ENCODE measurements around the gene FLT3. TPM values are rescaled to one million over a fixed set of nuclear protein-coding genes. Genes with fewer than 3 reads are reported as not detected.

FLT3 gene
- total and polyA plus RNA-seq, 7 donors: 0.23 to 3.5 (median 2.0) TPM; not detected in 1

GRCh38 chr13:27962128-27962841, 138.1 kb downstream of the FLT3 start:
- WGBS, 2 donors: 9 to 40% methylated on average over 6 of the region's 6 CpGs
- DNase-seq: no peak
- H3K4me1 ChIP-seq: peaks cover 0 to 30% (median 19%) of the 10 kb centered on the region in 4 donors
- H3K36me3 ChIP-seq: no peaks in the 10 kb centered on the region
- no peak overlapping the region for H3K4me3 ChIP-seq
- TF ChIP-seq POLR2A (IDR thresholded peaks at IDR 0.05): no peak
- no peak for TF ChIP-seq POLR2AphosphoS5 (IDR thresholded peaks at IDR 0.05)
- TF ChIP-seq EP300 (IDR thresholded peaks at IDR 0.05): no peak
- no peak for TF ChIP-seq CTCF (IDR thresholded peaks at IDR 0.05)
- no peaks in the 10 kb centered on the region for H3K9me3 ChIP-seq
- intact Hi-C loops (cut with DNase I): no loop called here
- no peak overlapping the region for H3K27ac ChIP-seq
- H3K27me3 ChIP-seq: peaks cover 57 to 100% (median 68%) of the 10 kb centered on the region in 3 donors

GRCh38 chr13:27961227-27962085, 138.9 kb downstream of the FLT3 start:
- TF ChIP-seq POLR2AphosphoS5 (IDR thresholded peaks at IDR 0.05) (no peak), POLR2A (IDR thresholded peaks at IDR 0.05) (no peak), EP300 (IDR thresholded peaks at IDR 0.05) (no peak), CTCF (IDR thresholded peaks at IDR 0.05) (no peak)
- no peaks in the 10 kb centered on the region for H3K36me3 ChIP-seq
- peaks cover 0 to 21% (median 17%) of the 10 kb centered on the region in 4 donors for H3K4me1 ChIP-seq
- DNase-seq: no peak
- peaks cover 56 to 100% (median 68%) of the 10 kb centered on the region in 3 donors for H3K27me3 ChIP-seq
- WGBS, 2 donors: 3 to 6% methylated on average over 25 of the region's 25 CpGs
- no peaks in the 10 kb centered on the region for H3K9me3 ChIP-seq
- peak overlapping the region in 3 of 4 donors; percentile 7 to 40 (median 33) for H3K4me3 ChIP-seq
- intact Hi-C loops (cut with DNase I): no loop called here
- H3K27ac ChIP-seq: no peak overlapping the region

- peaks cover 0 to 17% (median 15%) of the 10 kb centered on the region in 4 donors for H3K4me1 ChIP-seq
- no peak overlapping the region for H3K27ac ChIP-seq
- no peaks in the 10 kb centered on the region for H3K9me3 ChIP-seq
- peaks cover 56 to 100% (median 68%) of the 10 kb centered on the region in 3 donors for H3K27me3 ChIP-seq
- no peak for TF ChIP-seq CTCF (IDR thresholded peaks at IDR 0.05)
- no peak for TF ChIP-seq POLR2A (IDR thresholded peaks at IDR 0.05)
- TF ChIP-seq POLR2AphosphoS5 (IDR thresholded peaks at IDR 0.05): no peak
- no peak for TF ChIP-seq EP300 (IDR thresholded peaks at IDR 0.05)
- intact Hi-C loops (cut with DNase I): no loop called here
- 1% methylated on average over 73 of the region's 73 CpGs for WGBS, 2 donors
- H3K4me3 ChIP-seq: peak overlapping the region in 3 of 4 donors; percentile 7 to 40 (median 33)
- H3K36me3 ChIP-seq: no peaks in the 10 kb centered on the region
- no peak for DNase-seq
Measured at GRCh38 chr13:27960362-27961226, 139.8 kb downstream of the FLT3 start.

DNA sequence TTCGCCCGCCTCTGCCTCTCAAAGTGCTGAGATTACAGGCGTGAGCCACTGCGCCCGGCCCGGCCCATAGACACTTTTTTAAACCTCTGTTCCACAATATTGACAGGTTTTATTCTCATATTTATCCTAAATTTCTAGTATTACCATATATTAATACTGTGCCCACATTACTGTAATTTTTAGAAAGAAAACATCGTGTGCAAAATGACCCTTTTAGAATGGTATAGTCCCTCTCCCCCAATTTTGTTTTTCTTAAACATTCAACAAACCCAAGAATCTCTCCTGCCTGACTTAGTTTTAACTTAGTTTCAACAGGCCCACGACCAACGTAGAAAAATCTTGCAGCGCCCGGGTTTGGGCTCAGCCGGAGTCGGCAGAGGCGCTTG, 140.4 kb downstream of the FLT3 start:
- intact Hi-C loops (cut with DNase I): loop anchor here (10.0 kb wide), 1 partner anchor 135 kb away; no protein-coding TSS in a partner anchor
- H3K27me3 ChIP-seq: peaks cover 60 to 100% (median 68%) of the 10 kb centered on the region in 3 donors
- peak overlapping the region in 2 of 4 donors; percentile 33 to 40 for H3K4me3 ChIP-seq
- peaks cover 0 to 17% (median 15%) of the 10 kb centered on the region in 4 donors for H3K4me1 ChIP-seq
- no peaks in the 10 kb centered on the region for H3K36me3 ChIP-seq
- no peak overlapping the region for H3K27ac ChIP-seq
- H3K9me3 ChIP-seq: no peaks in the 10 kb centered on the region
- DNase-seq: no peak
- TF ChIP-seq POLR2AphosphoS5 (IDR thresholded peaks at IDR 0.05) (no peak), POLR2A (IDR thresholded peaks at IDR 0.05) (no peak), CTCF (IDR thresholded peaks at IDR 0.05) (no peak), EP300 (IDR thresholded peaks at IDR 0.05) (no peak)
- WGBS, 2 donors: 6 to 18% methylated on average over 14 of the region's 14 CpGs

All from sigmoid colon (tissue), 7 donors.